HPDE6-E6E7 (cell line): Measurements from ENCODE around the gene FAM216A.

Experiments used
- DNase-seq: peaks from one replicate; pipeline ENCODE4 v3.0.0; 2011; ENCODE audit warnings: missing footprints; ENCODE audit errors: extremely low spot score

The FAM216A gene

DNA sequence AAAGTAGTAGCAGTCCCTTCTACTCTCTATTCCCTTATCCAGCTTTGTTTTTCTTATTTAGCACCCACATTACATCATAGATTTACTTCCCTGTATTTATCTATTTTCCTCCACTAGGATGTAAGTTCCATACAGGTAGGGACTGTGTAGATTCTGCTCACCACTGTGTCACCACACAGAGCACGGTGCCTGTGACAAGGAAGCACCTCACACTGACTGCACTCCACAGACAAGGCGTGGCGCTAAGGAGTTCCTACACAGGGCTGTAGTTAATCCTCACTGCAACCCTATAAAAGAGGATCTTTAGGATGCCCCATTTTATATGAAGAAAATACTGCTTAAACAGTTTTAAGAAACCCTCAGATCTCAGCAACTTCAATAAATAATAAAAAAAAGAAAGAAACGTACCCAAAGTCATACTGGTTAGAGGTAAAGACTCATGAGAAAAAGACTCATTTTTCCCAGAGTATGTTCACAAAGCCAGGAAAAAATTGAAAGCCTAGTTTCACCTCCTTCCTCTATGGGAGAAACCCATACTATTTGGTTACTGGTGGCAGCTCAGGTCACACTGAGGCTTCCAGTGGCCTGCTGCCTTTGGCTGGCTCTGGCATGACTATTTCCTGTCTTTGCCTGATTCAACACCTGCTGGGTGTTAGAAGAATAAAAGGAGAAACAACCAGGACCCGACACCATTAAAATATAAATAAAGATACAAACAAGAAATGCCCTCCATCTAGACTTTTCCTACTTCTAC is 70.4 kb downstream of the FAM216A start:
- no peak for DNase-seq
